ENCODE results near the gene NET1.
"Not testable (repeated sequence)": the region's sequence is repeated elsewhere in the genome, so short reads cannot be mapped to it uniquely, and the experiment has no call there.

The NET1 gene

DNA sequence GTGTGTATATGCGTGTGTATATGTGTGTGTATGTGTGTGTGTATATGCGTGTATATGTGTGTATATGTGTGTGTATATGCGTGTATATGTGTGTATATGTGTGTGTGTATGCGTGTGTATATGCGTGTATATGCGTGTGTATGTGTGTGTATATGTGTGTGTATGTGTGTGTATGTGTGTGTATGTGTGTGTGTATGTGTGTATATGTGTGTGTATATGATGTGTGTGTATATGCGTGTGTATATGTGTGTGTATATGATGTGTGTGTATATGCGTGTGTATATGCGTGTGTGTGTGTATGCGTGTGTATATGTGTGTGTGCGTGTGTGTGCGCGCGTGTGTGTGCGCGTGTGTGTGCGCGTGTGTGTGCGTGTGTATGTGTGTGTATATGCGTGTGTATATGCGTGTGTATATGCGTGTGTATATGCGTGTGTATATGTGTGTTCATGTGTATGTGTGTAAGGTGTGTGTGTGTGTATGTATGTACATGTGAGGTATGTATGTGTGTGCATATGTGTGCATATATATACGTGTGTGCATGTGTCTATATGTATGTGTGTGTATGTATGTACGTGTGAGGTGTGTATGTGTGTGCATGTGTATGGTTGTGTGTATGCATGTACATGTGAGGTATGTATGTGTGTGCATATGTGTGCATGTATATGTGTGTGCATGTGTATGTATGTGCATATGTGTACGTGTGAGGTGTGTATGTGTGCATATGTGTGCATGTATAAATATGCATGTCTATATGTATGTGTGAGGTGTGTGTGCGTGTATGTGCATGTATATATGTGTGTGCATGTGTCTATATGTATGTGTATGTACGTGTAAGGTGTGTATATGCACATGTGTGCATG, 41.6 kb upstream of the NET1 start:
- H3K4me3 ChIP-seq (ENCODE audit: low read depth, low read length) = no peak overlapping the region
- TF ChIP-seq, protein P1, sequence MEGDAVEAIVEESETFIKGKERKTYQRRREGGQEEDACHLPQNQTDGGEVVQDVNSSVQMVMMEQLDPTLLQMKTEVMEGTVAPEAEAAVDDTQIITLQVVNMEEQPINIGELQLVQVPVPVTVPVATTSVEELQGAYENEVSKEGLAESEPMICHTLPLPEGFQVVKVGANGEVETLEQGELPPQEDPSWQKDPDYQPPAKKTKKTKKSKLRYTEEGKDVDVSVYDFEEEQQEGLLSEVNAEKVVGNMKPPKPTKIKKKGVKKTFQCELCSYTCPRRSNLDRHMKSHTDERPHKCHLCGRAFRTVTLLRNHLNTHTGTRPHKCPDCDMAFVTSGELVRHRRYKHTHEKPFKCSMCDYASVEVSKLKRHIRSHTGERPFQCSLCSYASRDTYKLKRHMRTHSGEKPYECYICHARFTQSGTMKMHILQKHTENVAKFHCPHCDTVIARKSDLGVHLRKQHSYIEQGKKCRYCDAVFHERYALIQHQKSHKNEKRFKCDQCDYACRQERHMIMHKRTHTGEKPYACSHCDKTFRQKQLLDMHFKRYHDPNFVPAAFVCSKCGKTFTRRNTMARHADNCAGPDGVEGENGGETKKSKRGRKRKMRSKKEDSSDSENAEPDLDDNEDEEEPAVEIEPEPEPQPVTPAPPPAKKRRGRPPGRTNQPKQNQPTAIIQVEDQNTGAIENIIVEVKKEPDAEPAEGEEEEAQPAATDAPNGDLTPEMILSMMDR (IDR thresholded peaks at IDR 0.05; ENCODE audit: low read depth, low read length) = no peak
- no peak for DNase-seq (ENCODE audit: low read depth, low spot score)
- in situ Hi-C loops (cut with HindIII; ENCODE audit: low sequenced_read_pairs) = no loop called here

DNA sequence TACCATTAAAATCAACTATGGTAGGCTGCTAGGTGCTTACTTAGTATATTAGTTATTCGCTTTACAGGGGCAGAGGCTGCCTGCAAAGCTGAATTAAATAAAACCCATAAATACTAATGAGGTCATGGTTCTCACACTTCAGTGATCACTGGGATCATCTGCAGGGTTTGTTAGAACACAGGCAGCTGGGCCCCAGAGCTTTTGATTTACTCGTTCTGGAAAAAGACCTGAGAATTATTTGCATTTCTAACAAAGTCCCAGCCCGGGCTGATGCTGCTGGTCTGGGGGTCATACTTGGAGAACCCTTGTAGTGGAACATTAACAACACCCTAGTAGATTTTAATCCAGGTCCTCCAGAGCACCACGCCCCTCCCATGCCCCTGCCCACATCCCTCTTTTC, 39.0 kb upstream of the NET1 start:
- DNase-seq (ENCODE audit: low read depth, low spot score) = no peak
- in situ Hi-C loops (cut with HindIII; ENCODE audit: low sequenced_read_pairs) = no loop called here
- no peak overlapping the region for H3K4me3 ChIP-seq (ENCODE audit: low read depth, low read length)
- TF ChIP-seq, protein P1 (IDR thresholded peaks at IDR 0.05; ENCODE audit: low read depth, low read length) = no peak

DNA sequence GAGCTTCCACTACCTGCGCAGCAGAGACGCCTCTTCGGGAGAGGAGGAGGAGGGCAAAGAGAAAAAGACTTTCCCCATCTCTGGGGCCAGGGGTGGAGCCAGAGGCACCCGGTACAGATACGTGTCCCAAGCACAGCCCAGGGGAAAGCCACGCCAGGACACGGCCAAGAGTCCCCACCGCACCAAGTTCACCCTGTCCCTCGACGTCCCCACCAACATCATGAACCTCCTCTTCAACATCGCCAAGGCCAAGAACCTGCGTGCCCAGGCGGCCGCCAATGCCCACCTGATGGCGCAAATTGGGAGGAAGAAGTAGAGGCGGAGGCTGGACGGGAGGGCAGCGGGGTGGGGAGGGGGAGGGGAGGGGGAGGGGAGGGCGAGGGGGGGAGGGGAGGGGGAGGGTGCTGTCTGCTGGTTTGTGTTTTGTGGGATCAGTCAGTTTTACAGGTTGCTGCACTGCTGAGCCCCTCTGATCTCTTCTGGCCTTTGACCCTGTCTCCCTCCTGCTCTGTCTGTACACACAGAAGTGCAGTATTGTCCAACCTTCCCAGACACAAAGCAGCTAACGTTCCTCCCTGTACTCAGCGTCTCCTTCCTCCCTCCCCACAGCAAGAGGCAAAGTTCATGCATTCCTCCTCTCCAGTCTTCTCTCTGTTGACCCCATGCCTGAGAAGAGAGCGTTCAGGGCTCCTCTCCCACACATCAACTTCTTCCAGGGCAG, 38.3 kb upstream of the NET1 start:
- H3K4me3 ChIP-seq (ENCODE audit: low read depth, low read length) = no peak overlapping the region
- in situ Hi-C loops (cut with HindIII; ENCODE audit: low sequenced_read_pairs) = no loop called here
- DNase-seq (ENCODE audit: low read depth, low spot score) = no peak
- TF ChIP-seq, protein P1 (IDR thresholded peaks at IDR 0.05; ENCODE audit: low read depth, low read length) = no peak

DNA sequence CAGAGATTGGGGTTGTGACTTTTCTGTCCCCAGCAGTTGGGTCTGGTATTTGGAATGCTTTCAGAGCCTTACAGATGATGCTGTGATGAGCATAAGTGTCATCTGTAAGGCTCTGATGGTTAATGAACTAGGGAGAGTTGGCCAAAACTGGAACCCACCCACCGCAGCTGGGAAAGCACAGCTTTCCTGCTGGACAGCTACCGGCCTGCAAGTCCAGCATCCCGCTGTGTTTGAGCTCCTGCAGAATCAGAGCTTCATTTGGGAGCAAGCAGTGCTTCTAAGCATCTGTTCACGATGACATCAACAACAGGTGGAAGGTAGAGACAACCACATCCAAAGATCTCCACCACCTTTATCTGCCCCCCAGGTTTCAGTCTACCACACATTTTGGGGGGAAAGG, 35.9 kb upstream of the NET1 start:
- no peak overlapping the region for H3K4me3 ChIP-seq (ENCODE audit: low read depth, low read length)
- TF ChIP-seq, protein P1 (IDR thresholded peaks at IDR 0.05; ENCODE audit: low read depth, low read length) = no peak
- in situ Hi-C loops (cut with HindIII; ENCODE audit: low sequenced_read_pairs) = no loop called here
- no peak for DNase-seq (ENCODE audit: low read depth, low spot score)

DNA sequence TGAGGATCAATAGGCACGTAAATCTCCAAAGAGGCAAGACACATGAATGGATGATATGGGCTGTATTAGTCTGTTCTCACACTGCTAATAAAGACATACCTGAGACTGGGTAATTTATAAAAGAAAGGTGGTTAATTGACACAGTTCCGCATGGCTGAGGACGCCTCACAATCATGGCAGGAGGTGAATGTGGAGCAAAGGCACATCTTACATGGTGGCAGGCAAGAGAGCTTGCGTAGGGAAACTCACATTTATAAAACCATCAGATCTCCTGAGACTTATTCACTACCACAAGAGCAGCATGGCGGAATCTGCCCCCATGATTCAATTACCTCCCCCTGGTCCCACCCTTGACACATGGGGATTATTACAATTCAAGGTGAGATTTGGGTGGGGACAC, 33.2 kb upstream of the NET1 start:
- in situ Hi-C loops (cut with HindIII; ENCODE audit: low sequenced_read_pairs); DNase-seq (ENCODE audit: low read depth, low spot score); H3K4me3 ChIP-seq (ENCODE audit: low read depth, low read length): not testable (repeated sequence)

DNA sequence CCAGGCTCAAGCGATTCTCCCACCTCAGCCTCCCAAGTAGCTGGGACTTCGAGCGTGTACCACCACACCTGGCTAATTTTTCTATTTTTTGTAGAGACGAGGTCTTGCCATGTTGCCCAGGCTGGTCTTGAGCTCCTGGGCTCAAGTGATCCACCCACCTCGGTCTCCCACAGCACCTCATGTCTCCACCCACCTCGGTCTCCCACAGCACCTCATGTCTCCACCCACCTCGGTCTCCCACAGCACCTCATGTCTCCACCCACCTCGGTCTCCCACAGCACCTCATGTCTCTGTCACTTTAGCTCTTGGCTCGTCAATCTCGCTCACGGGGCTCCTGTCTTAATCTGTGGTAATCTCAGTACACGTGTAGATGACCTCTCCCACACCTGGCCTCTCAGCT, 32.0 kb upstream of the NET1 start:
- H3K4me3 ChIP-seq (ENCODE audit: low read depth, low read length); DNase-seq (ENCODE audit: low read depth, low spot score); in situ Hi-C loops (cut with HindIII; ENCODE audit: low sequenced_read_pairs): not testable (repeated sequence)

DNA sequence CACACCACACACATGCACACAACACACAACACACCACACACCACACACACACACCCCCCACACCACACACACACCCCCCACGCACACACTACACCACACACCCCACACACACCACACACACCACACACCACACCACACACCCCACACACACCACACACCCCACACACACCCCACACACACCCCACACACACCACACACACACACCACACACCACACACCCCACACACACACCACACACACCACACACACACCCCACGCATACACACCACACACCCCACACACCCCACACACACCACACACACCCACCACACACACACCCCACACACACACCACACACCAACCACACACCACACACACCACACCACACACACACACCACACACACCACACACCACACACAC, 31.2 kb upstream of the NET1 start:
- in situ Hi-C loops (cut with HindIII; ENCODE audit: low sequenced_read_pairs) = no loop called here
- TF ChIP-seq, protein P1 (IDR thresholded peaks at IDR 0.05; ENCODE audit: low read depth, low read length) = no peak
- H3K4me3 ChIP-seq (ENCODE audit: low read depth, low read length) = no peak overlapping the region
- no peak for DNase-seq (ENCODE audit: low read depth, low spot score)
